HG02642 (cell line): Measurements from ENCODE around the gene SUGP1.

ENCODE experiments used
- ATAC-seq: cut with Tn5 transposase; IDR thresholded peaks from one replicate; pipeline ENCODE4 v1.9.1; 2021; ENCODE audit warnings: mild to moderate bottlenecking; ENCODE audit not compliant: unreplicated experiment, poor library complexity

Gene SUGP1

DNA sequence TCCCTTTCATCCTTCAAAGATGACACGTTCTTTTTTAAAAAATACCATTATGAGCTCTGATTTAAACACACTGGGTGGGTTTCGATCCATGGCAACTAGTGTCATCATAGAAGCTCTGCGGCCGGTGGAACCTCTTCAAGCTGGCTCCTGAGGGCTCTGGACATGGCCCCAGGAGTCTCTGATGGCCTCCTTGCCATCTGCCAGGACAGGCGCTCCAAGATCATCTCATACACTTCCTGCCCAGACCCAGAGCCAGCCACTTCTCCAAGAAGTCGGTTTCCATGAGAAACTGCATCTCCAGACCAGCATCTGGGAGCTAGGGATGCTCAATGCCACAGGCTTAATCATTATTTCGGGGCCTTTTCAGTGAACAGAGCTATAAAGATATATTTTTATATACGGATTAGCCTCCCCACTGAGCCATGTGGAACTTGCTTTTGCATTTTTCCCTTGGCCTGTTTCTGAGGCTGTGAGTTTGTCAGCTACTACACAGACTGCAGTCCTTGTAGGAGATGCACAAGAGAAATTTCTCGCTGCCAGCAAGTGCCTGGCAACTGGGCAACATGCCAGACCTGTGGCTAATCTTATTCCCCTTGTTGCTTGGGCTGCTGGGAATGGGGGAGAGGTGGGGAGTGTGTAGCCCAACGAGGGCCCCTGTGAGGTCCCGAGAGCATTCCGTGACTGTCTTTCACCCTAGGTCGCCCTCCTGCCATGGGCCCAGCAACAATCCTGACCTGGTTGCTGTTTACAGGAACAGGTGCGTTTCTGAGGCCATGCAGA, 15.9 kb downstream of the SUGP1 start:
- no peak for ATAC-seq

GRCh38 chr19:19303411-19303810, 16.9 kb downstream of the SUGP1 start:
- ATAC-seq = no peak

DNA sequence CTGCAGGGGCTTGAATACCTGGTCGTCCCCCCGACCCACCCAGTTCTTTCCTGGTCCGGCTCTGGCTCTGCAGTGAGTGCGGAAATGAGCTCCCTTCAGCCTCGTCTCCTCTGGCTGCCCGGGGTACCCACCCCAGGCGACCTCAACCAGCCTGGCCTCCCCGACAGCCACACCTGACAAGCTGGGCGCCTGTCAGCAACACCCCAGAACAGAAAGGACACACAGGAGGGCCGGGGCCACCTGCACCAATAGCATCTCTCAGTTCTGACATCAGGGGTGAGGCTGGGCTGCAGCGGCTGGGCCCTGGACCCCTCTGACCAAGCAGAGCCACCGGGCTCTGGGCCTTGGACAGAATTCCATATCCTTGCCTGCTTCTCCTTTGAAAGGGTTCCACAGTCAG, 19.7 kb downstream of the SUGP1 start:
- ATAC-seq = no peak

DNA sequence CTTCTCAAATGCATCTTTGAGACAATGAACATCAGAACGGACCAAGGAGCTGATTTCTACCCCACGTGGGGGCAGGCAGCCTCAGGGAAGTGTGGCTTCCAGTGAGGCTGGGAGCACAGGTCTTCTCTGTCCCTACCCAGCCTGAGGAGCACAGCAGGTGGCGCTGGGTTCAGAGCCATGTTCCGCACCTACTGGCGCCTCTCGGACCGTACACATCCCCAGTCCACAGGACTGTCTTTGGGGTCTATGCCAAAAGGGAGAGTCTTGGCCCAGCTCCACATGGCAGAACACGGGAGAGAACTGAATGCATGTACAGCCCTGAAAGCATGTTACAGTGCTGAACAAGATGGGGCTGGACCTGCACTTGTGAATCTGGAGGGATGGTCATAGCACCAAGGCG, 22.6 kb downstream of the SUGP1 start:
- no peak for ATAC-seq

DNA sequence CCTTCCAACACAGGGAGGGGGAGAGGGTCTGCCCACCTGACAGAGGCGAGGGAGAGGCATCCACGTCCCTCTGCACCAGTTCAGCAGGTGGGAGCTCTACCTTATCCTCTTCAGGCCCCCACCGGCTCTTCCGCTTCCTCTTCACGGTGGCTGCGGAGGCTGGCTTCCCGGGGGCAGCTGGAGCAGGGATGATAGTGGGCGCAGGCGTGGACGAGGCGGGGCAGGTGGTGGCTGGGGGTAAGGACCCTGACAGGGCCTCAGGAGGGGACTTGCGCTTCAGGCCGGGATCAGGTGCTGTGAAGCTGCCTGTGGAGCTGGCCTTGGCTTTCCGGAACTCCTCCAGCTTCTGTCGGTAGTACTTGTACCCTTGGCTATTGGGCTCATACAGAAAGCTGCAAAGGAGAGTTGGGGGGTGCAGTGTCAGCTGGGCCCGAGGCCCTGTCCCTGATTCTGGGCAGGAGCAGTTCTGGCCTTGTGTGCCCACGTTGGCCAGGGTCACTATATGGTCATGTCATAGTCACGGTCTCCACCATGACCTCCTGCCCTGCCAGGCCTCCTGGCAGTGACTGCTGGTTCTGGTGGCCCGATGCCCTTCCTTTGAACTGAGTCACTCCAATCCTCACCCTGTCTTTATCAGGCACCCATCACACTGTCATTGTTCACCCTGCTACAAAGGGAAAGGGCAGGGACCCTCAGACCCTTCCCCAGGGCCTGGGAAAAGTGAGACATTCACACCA, 23.2 kb downstream of the SUGP1 start:
- ATAC-seq = no peak

- ATAC-seq = no peak
Measured at GRCh38 chr19:19294914-19295313, 25.4 kb downstream of the SUGP1 start.

- no peak for ATAC-seq
Measured at GRCh38 chr19:19292607-19293006, 27.7 kb downstream of the SUGP1 start.

DNA sequence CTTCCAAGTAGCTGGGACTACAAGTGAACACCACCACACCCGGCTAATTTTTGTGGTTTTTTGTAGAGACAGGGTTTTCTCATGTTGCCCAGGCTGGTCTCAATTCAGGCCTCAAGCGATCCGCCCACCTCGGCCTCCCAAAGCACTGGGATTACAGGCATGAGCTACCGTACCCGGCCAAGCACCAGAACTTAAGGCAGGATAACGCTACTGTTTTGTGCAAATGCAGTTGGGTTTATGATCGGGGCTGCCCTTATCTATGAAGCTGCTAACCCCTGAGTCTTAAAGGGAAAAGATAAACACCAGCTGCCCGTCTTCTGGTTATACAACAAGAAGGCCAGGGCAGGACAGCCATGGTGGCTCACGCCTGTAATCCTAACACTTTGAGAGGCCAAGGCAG, 34.6 kb downstream of the SUGP1 start:
- ATAC-seq = no peak

DNA sequence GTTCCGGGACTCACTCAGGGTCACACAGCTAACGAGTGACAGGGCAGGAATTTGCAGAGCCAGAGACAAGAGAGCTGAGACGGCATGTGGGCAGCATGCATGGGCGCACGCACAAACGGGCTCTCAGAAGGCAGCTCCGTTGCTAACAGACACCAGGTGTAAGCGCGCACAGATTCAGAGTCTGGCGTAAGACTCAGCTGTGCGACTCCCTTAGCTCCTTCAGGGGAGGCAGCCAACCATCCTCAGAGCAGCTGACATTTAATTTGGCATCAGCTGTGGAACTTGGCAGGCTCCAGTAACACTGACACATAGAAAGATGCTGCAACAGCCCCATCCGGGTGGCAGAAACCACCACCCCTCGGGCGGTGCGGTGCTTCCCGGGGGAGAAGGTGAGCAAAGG, 39.7 kb downstream of the SUGP1 start:
- ATAC-seq = no peak

GRCh38 chr19:19279853-19280252, 40.5 kb downstream of the SUGP1 start:
- no peak for ATAC-seq

GRCh38 chr19:19279062-19279612, 41.2 kb downstream of the SUGP1 start:
- ATAC-seq = no peak

- ATAC-seq = no peak
Measured at GRCh38 chr19:19278315-19278714, 42.0 kb downstream of the SUGP1 start.

DNA sequence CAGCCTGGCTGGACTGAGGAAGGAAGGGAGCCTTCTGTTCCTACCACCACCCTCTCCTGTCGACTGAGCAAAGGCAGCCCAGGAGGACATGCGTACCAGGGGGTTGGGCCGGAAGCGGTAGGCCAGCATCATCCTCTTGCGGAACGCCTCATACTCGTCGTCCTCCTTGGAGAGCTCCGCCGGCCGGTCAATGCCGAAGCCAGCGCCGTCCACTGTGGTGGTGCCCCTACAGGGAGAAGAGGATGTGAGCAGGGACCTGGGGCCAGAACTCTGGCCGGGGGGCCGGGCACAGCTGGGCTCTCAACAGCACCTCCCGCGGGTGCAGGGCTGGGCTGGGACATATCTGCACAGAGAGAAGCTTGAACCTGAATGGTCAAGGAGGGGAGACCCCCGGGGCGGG, 43.5 kb downstream of the SUGP1 start:
- ATAC-seq = no peak

DNA sequence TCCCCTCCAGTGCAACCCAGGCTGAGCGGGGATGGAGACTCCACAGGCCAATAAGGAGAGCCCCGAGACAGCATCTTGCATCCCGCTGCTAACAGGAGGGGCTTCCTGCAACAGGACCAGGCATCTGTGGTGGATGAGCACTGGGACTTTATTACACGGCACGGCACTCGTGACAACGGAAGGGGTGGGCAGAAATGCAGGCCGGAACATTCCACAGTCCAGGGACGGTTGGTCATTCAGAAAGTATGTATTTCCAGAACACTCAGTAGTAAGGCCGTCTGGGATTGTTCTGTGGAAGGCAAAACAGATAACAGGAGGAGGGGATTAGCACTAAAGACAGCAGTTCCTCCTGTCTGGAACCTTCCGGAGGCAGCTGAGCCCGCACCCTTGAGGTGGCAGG, 43.9 kb downstream of the SUGP1 start:
- ATAC-seq = no peak

DNA sequence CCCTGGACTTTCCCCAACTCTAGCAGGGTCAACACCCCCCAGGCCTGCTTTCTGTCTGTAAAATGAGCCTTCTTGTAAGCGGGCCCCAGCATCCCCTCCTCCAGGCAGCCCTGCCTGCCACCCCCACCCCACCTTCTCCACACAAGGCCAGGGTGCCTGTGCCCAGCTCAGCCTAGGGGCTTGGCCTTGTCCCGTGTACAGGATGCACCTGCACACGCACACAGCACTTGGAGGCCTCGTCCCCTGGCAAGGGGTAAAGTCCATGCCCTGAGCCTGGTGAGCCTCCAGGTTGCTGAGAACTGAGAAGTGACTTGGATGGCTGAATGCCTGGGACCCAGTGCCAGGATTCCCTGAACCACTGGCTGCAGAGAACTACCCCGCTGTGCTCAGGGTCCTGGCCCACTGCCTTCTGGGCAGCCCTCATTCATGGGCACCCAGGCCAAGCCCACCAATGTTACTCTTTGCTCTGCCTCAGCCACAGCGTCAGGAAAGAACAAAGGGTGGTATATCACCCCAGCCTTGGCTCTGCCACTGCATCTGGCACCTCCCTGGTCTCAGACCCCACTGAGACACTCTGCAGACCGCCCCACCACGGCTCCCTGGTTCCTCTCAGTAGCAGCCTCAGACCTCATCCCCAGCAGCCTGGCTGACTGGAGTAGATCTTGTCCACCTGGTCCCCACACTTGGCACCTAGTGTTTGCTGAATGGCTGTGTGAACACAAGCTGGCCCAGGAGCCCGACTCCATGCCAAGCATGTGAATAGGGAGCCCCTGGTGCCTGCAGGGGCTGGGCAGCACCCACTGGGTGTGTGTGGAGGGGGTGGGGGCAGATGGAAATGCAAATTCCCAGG, 45.4 kb downstream of the SUGP1 start:
- no peak for ATAC-seq

DNA sequence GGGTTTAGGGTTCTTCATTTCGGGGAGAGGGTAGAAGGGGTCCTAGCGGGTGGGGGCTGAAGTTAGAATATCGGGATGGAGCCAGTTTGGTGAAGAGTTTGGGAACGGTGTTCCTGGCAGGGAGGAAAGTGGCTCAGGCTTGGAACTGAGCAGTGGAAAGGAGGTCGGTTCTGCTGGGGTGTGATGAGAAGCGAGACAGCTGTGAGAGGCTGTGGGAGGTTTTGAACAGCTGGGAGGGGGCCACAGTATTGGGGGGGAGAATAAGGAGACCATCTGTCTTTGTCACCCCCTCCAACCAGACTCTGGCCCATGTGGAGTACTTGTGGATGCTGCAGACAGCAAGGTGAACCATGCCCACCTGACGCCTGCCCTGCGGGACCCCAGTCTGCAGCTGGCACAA, 46.2 kb downstream of the SUGP1 start:
- ATAC-seq = no peak

- no peak for ATAC-seq
Measured at GRCh38 chr19:19271828-19272599, 48.3 kb downstream of the SUGP1 start.

DNA sequence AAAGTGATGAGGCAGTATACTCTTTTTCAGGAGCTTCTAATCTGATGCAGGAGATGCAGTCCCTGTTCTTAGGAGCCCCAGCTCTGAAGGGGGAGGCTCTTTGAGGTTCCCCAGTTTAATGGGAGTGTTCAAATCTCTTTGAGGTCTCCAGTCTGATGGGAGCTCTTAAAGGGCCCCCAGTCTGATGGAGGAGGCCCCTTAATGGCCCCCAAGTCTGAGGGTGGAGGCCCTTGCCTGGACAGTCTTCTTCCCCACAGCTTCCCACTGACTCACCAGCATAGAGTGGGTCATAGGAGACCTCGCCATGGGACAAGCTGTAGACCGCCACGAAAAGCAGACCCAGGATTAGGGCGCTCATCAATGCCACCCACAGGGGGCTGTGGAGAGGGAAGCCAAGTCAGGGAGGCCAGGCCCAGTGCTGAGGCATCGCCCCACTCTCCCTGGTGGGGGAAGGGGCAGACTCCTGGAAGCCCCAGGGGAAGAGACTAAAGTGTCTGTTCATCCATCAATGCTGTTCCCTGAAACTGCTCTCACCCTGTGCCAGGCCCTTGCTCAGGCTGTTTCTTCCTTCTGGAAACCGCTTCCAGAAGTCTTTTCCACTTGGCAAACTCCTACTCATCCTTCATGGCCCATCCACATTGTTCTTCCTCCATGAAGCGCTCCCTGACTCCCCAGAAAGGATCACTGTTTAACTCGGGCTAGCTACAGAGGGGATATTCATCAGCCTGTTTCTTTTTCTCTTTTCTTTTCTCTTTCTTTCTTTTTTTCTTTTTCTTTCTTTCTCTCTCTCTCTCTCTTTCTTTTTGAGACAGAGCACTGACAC, 49.3 kb downstream of the SUGP1 start:
- no peak for ATAC-seq
